GM23338 (cell line): ENCODE results near the gene CDYL. TPM values are rescaled to one million over a fixed set of nuclear protein-coding genes. Genes with fewer than 3 reads are reported as not detected.

Source experiments
- ATAC-seq: fragments of 200-7000 bp; cut with Tn5 transposase; 3 replicates; pipeline ENCODE4 v1.9.1; 2020
- DNase-seq: peaks from one replicate; pipeline ENCODE4 v3.0.0-alpha.2; 2015; ENCODE audit warnings: low spot score
- H2AFZ ChIP-seq: fragments of 200-600 bp; sonication (generic); 2 replicates; pipeline ENCODE4 v1.8.0; 2016; ENCODE audit warnings: antibody characterized with exemption, mild to moderate bottlenecking, moderate library complexity
- H3F3A ChIP-seq: fragments of 200-600 bp; sonication (generic); replicated peaks from 2 replicates; pipeline ENCODE4 v1.8.0; 2017; ENCODE audit warnings: antibody characterized with exemption, mixed run types, low read depth
- H3K27ac ChIP-seq: fragments of 200-600 bp; sonication (generic); 2 replicates; pipeline ENCODE4 v1.6.1; 2016; ENCODE audit warnings: low read depth
- H3K27me3 ChIP-seq: fragments of 200-600 bp; sonication (generic); 2 replicates; pipeline ENCODE4 v1.8.0; 2016; ENCODE audit warnings: mild to moderate bottlenecking, mixed run types, moderate library complexity; ENCODE audit not compliant: insufficient read depth
- H3K36me3 ChIP-seq: fragments of 200-600 bp; sonication (generic); 2 replicates; pipeline ENCODE4 v1.8.0; 2016; ENCODE audit warnings: mild to moderate bottlenecking; ENCODE audit not compliant: insufficient read depth
- H3K4me1 ChIP-seq: fragments of 200-600 bp; sonication (generic); 2 replicates; pipeline ENCODE4 v1.8.0; 2016; ENCODE audit warnings: mild to moderate bottlenecking, moderate library complexity; ENCODE audit not compliant: insufficient read depth
- H3K4me2 ChIP-seq: fragments of 200-600 bp; sonication (generic); 2 replicates; pipeline ENCODE4 v1.7.1; 2017; ENCODE audit warnings: mixed run types
- H3K4me3 ChIP-seq: fragments of 200-600 bp; sonication (generic); 2 replicates; pipeline ENCODE4 v1.6.1; 2016; ENCODE audit warnings: mixed run types
- H3K79me2 ChIP-seq: fragments of 200-600 bp; sonication (generic); replicated peaks from 2 replicates; pipeline ENCODE4 v1.8.0; 2017; ENCODE audit warnings: mild to moderate bottlenecking; ENCODE audit not compliant: insufficient read depth
- H3K9me2 ChIP-seq: fragments of 200-600 bp; sonication (generic); 2 replicates; pipeline ENCODE4 v1.8.0; 2017; ENCODE audit not compliant: insufficient read depth
- H4K20me1 ChIP-seq: fragments of 200-600 bp; sonication (generic); replicated peaks from 2 replicates; pipeline ENCODE4 v1.8.0; 2017; ENCODE audit warnings: mild to moderate bottlenecking; ENCODE audit not compliant: insufficient read depth
- H3K27ac Mint-ChIP-seq: 2 replicates; pipeline ENCODE4 v1.8.0; 2020; ENCODE audit warnings: inconsistent platforms, mild to moderate bottlenecking, moderate library complexity, mixed read lengths
- H3K27me3 Mint-ChIP-seq: 3 replicates; pipeline ENCODE4 v1.8.0; 2022; ENCODE audit warnings: low read depth, mild to moderate bottlenecking, moderate library complexity, mixed read lengths, inconsistent platforms; ENCODE audit not compliant: insufficient read depth, poor library complexity
- H3K36me3 Mint-ChIP-seq: 3 replicates; pipeline ENCODE4 v1.8.0; 2021; ENCODE audit warnings: low read depth, mild to moderate bottlenecking, inconsistent platforms, moderate library complexity, mixed read lengths
- H3K4me1 Mint-ChIP-seq: 3 replicates; pipeline ENCODE4 v1.8.0; 2020; ENCODE audit warnings: mild to moderate bottlenecking, inconsistent platforms, mixed read lengths
- H3K4me3 Mint-ChIP-seq: 3 replicates; pipeline ENCODE4 v1.8.0; 2021; ENCODE audit warnings: moderate library complexity, mild to moderate bottlenecking, inconsistent platforms, mixed read lengths
- H3K9me3 Mint-ChIP-seq: 3 replicates; pipeline ENCODE4 v1.8.0; 2020; ENCODE audit warnings: moderate library complexity, mild to moderate bottlenecking, inconsistent platforms, mixed read lengths
- CREB1 ChIP-seq: fragments of 250-450 bp; sonication (Bioruptor Pico); IDR thresholded peaks from 2 replicates; pipeline ENCODE4 v1.5.0; 2020; ENCODE audit warnings: low read depth, mild to moderate bottlenecking, moderate library complexity
- ETS1 ChIP-seq: IDR thresholded peaks from 2 replicates; pipeline ENCODE4 v1.6.1; 2016; ENCODE audit warnings: antibody characterized with exemption
- EZH2 ChIP-seq: fragments of 200-600 bp; sonication (generic); IDR thresholded peaks from one replicate; pipeline ENCODE4 v1.8.0; 2017; ENCODE audit warnings: antibody characterized with exemption, mild to moderate bottlenecking, low read depth; ENCODE audit not compliant: unreplicated experiment
- EZH2phosphoT487 ChIP-seq: fragments of 200-600 bp; sonication (generic); IDR thresholded peaks from one replicate; pipeline ENCODE4 v1.8.1; 2018; ENCODE audit warnings: antibody characterized with exemption; ENCODE audit not compliant: unreplicated experiment
- JUNB ChIP-seq: IDR thresholded peaks from one replicate; pipeline ENCODE4 v1.6.1; 2016; ENCODE audit warnings: antibody characterized with exemption; ENCODE audit not compliant: unreplicated experiment
- NANOG ChIP-seq: IDR thresholded peaks from 2 replicates; pipeline ENCODE4 v1.6.1; 2016; ENCODE audit warnings: antibody characterized with exemption, borderline replicate concordance
- POLR2AphosphoS5 ChIP-seq: IDR thresholded peaks from 2 replicates; pipeline ENCODE4 v1.6.1; 2016; ENCODE audit warnings: antibody characterized with exemption, low read depth
- STAT1 ChIP-seq: IDR thresholded peaks from one replicate; pipeline ENCODE4 v1.6.1; 2016; ENCODE audit warnings: antibody characterized with exemption; ENCODE audit not compliant: unreplicated experiment
- ZNF331 ChIP-seq: fragments of 250-450 bp; sonication (Bioruptor Pico); IDR thresholded peaks from 2 replicates; pipeline ENCODE4 v1.5.0; 2020; ENCODE audit warnings: low read depth, mild to moderate bottlenecking, moderate library complexity
- ZNF462 ChIP-seq: fragments of 250-450 bp; sonication (Bioruptor Pico); IDR thresholded peaks from 2 replicates; pipeline ENCODE4 v1.5.0; 2020; ENCODE audit warnings: mild to moderate bottlenecking, moderate library complexity
- polyA plus RNA-seq: library from polyadenylated mRNA; unstranded; fragments of >200 nt; fragmentation: Nextera tagmentation; extraction: Ambion mirVana; gene quantifications from 2 replicates; pipeline ENCODE4 v1.2.1, GENCODE V29; 2016
- total RNA-seq: library from RNA; depleted of rRNA; stranded (reverse); fragments of >200 nt; shearing (Covaris generic); gene quantifications from 2 replicates; pipeline ENCODE4 v1.2.3, GENCODE V29; 2014

CDYL gene
- total and polyA plus RNA-seq, 2 experiments from 2014 or later: 67.2 to 128 TPM

GRCh38 chr6:4890627-4891026, 114.4 kb downstream of the CDYL start (continued):
- TF ChIP-seq ZNF462 (CRISPR knock-in tag): no peak
- no peak for TF ChIP-seq STAT1
- TF ChIP-seq ETS1: no peak
- TF ChIP-seq EZH2: no peak

GRCh38 chr6:4891141-4891540, 114.9 kb downstream of the CDYL start:
- Mint-ChIP-seq H3K36me3 (peaks cover 44% of the 10 kb centered on the region), H3K9me3 (no peaks in the 10 kb centered on the region), H3K27ac (no peak overlapping the region), H3K4me1 (peaks cover 36% of the 10 kb centered on the region), H3K4me3 (no peak overlapping the region), H3K27me3 (peaks cover 17% of the 10 kb centered on the region)
- Histone ChIP-seq H3K27me3 (no peaks in the 10 kb centered on the region), H3K79me2 (peaks cover 83% of the 10 kb centered on the region), H3K27ac (no peak overlapping the region), H3K9me2 (no peaks in the 10 kb centered on the region), H2AFZ (no peak overlapping the region), H3K36me3 (no peaks in the 10 kb centered on the region), H3K4me3 (no peak overlapping the region), H4K20me1 (peaks cover 76% of the 10 kb centered on the region), H3K4me2 (no peak overlapping the region), H3K4me1 (peaks cover 11% of the 10 kb centered on the region; the same call in 1 of the 2 replicates), H3F3A (peaks cover 13% of the 10 kb centered on the region)
- DNase-seq (no peak), ATAC-seq (no peak)
- TF ChIP-seq STAT1 (no peak), POLR2AphosphoS5 (no peak), CREB1 (CRISPR knock-in tag) (no peak), ZNF331 (CRISPR knock-in tag) (no peak), EZH2 (no peak), NANOG (no peak), ZNF462 (CRISPR knock-in tag) (no peak), JUNB (no peak), EZH2phosphoT487 (no peak)
